ENCODE results near the gene TMEM187.

Gene TMEM187

GRCh38 chrX:153969125-153969903, 3.2 kb upstream of the TMEM187 start:
- ChIA-PET POLR2A (interaction anchor here (0.6 kb wide), 1 partner anchor 165 kb away, joined by 4 read pairs; no protein-coding TSS in a partner anchor), CTCF (interaction anchor here (1.0 to 14.3 kb wide), 3 partner anchors 20 to 206 kb away, joined by 3 to 137 read pairs (median 4); partner anchors contain the start of genes PLXNB3 and RENBP)
- no peak for DNase-seq (ENCODE audit: extremely low spot score)
- TF ChIP-seq CTCF (IDR thresholded peaks at IDR 0.05; ENCODE audit: control extremely low read depth, extremely low read depth, low read depth, missing control alignments) = no peak

GRCh38 chrX:153969904-153970356, 2.6 kb upstream of the TMEM187 start:
- POLR2A ChIA-PET = no interaction called here
- CTCF ChIA-PET = interaction anchor here (1.3 to 14.3 kb wide), 2 partner anchors 21 to 44 kb away, joined by 4 to 137 read pairs; partner anchors contain the start of gene RENBP
- DNase-seq (ENCODE audit: extremely low spot score) = no peak

GRCh38 chrX:153970357-153971123, 2.0 kb upstream of the TMEM187 start:
- POLR2A ChIA-PET = interaction anchor here (1.0 kb wide), 1 partner anchor 44 kb away, joined by 3 read pairs; no protein-coding TSS in a partner anchor
- DNase-seq (ENCODE audit: extremely low spot score) = peak; percentile 60
- no peak for TF ChIP-seq CTCF (IDR thresholded peaks at IDR 0.05; ENCODE audit: control extremely low read depth, extremely low read depth, low read depth, missing control alignments)
- CTCF ChIA-PET = interaction anchor here (1.3 to 14.3 kb wide), 2 partner anchors 21 to 43 kb away, joined by 4 to 137 read pairs; partner anchors contain the start of gene RENBP

More at GRCh38 chrX:153969904-153970356, 2.6 kb upstream of the TMEM187 start:
- TF ChIP-seq CTCF (IDR thresholded peaks at IDR 0.05; ENCODE audit: control extremely low read depth, extremely low read depth, low read depth, missing control alignments) = no peak

- TF ChIP-seq CTCF (IDR thresholded peaks at IDR 0.05; ENCODE audit: control extremely low read depth, extremely low read depth, low read depth, missing control alignments) = no peak
- ChIA-PET POLR2A (interaction anchor here (1.0 kb wide), 1 partner anchor 44 kb away, joined by 3 read pairs; no protein-coding TSS in a partner anchor), CTCF (interaction anchor here (14.3 kb wide), 1 partner anchor 22 kb away, joined by 137 read pairs; the partner anchor contains the start of gene RENBP)
- peak; percentile 93 for DNase-seq (ENCODE audit: extremely low spot score)
These were observed 1.5 kb upstream of the TMEM187 start for GRCh38 chrX:153971124-153971449.

GRCh38 chrX:153971450-153972367, 845 bp upstream of the TMEM187 start, which contains the start of gene HCFC1:
Gene HCFC1 (minus strand): TSS chrX:153971818. CDS start chrX:153970840, 978 bp downstream.
- TF ChIP-seq CTCF (IDR thresholded peaks at IDR 0.05; ENCODE audit: control extremely low read depth, extremely low read depth, low read depth, missing control alignments) = no peak
- ChIA-PET CTCF (interaction anchor here (1.8 to 14.3 kb wide), 2 partner anchors 22 to 25 kb away, joined by 4 to 137 read pairs; partner anchors contain the start of gene RENBP), POLR2A (interaction anchor here (1.0 kb wide), 1 partner anchor 45 kb away, joined by 3 read pairs; no protein-coding TSS in a partner anchor)
- DNase-seq (ENCODE audit: extremely low spot score) = peak; percentile 84
